GM21825 (cell line): ENCODE measurements around the gene VAMP4.
A peak's percentile ranks its signal among the peaks of the same experiment; 100 is the strongest.
"Not testable (repeated sequence)": the region's sequence is repeated elsewhere in the genome, so short reads cannot be mapped to it uniquely, and the experiment has no call there.

Experiments used
- ATAC-seq: cut with Tn5 transposase; IDR thresholded peaks from one replicate; pipeline ENCODE4 v1.9.1; 2021; ENCODE audit warnings: mild to moderate bottlenecking, moderate library complexity; ENCODE audit not compliant: unreplicated experiment

Gene VAMP4

DNA sequence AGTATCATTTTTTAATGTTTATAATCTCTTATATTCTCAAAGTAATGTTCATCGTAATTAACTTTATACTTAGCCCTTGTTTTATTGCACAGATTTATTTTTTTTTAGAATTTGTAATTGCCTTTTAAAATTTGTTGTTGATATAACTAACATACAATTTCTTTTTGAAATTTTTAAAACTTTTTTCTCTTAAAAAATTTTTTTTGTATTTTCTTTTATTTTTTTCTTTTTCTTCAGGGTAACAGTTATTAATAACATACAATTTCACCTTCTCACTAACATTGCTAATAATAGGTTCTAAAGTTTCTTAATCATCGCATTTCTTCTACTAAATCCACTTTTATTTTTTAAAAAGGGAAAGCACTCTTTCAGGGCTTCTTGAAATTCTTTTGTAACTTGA, 11.3 kb upstream of the VAMP4 start:
- ATAC-seq = no peak

- no peak for ATAC-seq
Measured at GRCh38 chr1:171751221-171751620, 9.4 kb upstream of the VAMP4 start.

DNA sequence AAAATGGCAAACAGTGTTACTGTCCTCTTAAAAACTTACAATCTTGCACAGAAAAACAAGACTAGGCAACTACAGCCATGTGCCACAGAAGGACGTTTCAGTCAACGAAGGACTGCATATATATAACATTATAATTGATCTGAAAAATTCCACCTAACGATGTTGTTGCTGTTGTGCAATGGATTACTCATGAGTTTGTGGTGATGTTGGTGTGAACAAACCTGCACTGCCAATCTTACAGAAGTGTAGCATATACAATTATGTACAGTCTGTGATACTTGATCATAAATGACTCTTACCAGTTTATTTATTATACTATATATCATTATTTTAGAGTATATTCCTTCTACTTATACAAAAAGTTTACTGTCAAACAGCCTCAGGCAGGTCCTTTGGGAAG, 6.8 kb upstream of the VAMP4 start:
- ATAC-seq = no peak

DNA sequence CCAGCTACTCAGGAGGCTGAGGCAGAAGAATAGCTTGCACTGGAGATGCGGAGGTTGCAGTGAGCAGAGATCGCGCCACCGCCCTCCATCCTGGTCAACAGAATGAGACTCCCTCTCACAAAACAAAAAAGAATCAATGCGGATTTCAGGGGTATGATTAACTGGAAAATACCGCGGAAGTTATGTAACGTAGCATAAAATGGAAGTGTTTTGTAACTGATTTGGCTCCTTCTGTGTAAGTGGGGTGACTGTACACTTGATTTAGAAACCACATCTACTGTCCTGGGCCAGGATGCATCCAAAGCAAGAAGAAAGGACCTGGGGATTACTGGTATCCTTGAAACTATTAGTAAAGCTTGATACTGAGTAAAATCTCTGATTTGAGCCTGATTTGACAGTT, 3.1 kb upstream of the VAMP4 start:
- ATAC-seq = no peak

DNA sequence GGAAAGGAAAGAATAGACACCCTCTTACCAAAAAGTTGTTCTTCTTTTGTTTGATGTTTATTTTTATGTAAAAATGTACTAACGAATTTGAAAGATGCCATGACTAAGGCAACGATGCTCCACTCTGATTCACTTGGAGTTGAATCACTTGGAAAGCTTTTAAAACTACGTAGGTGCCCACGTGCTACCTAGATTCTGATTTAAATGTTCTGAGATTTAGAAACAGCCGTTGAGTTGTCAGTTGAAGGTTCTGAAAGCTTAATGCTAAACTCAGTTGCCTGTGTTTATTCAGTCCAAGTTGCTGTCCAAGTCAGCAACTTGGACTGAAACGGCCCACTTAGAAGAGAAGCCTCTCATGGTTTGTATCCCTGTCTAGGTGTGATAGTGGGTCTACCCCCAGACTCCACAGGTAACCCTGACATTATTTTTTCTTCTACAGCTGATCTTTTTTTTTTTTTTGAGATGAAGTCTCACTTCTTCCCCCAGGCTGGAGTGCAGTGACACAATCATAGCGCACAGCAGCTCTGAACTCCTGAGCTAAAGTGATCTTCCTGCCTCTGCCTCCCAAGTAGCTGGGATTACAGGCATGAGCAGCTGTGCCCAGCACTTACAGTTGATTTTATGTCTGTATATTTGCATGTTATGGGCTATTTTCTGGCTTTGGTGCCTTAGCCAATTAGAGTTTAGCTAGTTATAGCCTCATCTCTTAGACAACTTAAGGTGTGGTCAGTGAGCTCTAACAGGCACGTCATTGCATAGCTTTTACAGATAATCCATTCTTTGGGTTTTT, 1.4 kb upstream of the VAMP4 start:
- ATAC-seq = no peak

GRCh38 chr1:171742577-171742922, 685 bp upstream of the VAMP4 start:
- ATAC-seq = no peak

GRCh38 chr1:171740987-171741871, 636 bp downstream of the VAMP4 start:
- peak; percentile 29 for ATAC-seq

GRCh38 chr1:171740356-171740863, 1.5 kb downstream of the VAMP4 start:
- ATAC-seq = no peak

DNA sequence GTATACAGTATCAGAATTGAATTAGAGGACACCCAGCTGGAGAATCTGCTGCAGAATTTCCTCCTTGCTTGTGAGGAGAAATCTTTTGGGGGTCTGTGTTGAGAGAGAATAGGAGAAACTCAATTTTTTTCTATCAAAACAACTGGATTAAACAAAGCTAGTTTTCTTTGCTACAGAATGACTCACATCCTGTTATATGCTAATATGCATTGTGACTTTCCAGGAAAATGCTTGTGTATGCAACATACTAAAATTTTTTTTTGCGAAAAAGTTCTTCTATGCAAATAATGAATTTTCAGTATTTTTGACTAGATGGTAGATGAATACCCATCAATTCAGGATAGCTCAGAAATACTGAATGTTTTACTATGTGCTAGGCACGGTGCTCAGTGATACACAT, 2.2 kb downstream of the VAMP4 start:
- ATAC-seq = no peak

GRCh38 chr1:171738911-171739310, 3.0 kb downstream of the VAMP4 start:
- ATAC-seq = no peak

DNA sequence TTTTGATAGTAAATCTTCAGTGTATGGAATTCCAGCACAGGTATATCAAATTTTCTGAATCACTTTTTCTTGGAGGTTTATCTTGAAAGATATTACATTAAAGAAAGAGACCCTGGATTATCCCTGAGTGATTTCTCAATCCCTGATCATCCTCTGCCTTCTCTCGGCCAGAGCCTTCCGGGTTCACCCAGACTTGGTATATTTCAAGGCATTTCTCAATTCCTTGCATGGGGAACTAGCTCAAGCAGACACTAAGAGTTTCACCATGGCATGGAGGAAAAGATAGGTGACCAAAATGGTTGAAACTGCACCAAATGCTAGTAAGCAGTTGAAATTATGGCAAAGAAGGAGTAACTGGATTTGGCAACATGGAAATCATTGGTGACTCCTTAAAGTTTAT, 5.7 kb downstream of the VAMP4 start:
- ATAC-seq = no peak

GRCh38 chr1:171730052-171730451, 11.8 kb downstream of the VAMP4 start:
- ATAC-seq = no peak

DNA sequence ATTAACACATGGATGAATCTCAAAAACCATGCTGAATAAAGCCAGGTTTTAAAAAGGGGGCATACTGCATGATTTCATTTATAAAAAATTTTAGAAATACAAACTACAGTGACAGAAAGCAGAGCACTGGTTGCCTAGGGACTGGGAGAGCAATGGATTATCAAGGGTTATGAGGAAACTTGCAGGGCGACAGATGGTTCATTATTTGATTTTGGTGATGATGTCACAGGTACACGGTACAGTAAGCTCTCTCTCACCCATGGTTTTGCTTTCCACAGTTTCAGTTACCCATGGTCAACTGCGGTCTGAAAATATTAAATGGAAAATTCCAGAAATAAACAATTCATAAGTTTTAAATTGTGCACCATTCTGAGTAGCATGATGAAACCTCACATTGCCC, 14.1 kb downstream of the VAMP4 start:
- ATAC-seq = no peak

GRCh38 chr1:171723180-171723579, 18.7 kb downstream of the VAMP4 start:
- ATAC-seq = not testable (repeated sequence)

GRCh38 chr1:171718848-171719247, 23.0 kb downstream of the VAMP4 start:
- no peak for ATAC-seq

- no peak for ATAC-seq
Measured at GRCh38 chr1:171718216-171718615, 23.6 kb downstream of the VAMP4 start.

DNA sequence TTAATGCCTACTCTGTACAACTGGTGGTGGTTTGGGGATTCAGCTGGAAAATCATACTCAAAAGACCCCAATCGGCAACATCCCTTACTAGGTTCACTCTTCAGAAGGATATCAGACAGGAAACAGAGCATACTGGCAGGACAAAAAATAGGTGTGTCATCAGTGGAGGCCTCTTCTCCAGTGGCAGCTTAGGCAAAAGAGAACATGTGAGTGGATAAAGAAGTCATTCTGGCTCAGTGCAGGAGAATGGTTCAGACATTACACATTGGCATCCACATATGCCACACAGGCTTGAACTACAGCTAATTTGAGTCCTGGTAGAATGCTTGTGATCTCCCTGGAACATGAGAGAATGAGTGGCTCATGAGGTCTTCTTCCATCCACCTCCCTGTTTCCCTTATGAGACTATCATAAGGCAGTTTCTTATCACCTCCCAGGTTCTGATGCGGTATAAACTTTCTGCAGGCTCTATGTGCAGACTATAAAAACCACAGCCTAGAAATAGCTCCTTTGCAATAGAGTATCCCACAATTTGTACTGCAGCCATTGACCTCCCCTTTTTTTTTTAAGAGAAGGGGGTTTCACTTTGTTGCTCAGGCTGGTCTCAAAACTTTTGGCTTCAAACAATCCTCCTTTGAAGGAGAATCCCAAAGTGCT, 24.7 kb downstream of the VAMP4 start:
- no peak for ATAC-seq

GRCh38 chr1:171716616-171717015, 25.2 kb downstream of the VAMP4 start:
- no peak for ATAC-seq

DNA sequence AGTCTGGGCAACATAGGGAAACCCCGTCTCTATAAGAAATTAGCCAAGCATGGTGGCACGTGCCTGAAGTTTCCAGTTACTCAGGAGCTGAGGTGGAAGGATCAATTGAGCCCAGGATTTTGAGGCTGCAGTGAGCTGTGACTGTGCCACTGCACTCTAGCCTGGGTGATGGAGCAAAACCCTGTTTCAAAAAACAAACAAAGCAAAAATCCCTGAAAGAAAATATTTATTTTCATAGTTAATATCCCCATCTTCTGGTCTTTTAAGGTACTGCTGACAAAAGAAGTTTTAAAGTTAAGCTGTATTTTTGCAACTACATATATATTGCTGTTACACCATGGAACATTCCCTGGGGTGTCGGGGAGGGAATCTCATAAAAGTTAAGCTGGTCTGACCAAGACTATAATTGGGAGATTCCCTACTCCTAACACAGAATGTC, 26.0 kb downstream of the VAMP4 start:
- no peak for ATAC-seq

DNA sequence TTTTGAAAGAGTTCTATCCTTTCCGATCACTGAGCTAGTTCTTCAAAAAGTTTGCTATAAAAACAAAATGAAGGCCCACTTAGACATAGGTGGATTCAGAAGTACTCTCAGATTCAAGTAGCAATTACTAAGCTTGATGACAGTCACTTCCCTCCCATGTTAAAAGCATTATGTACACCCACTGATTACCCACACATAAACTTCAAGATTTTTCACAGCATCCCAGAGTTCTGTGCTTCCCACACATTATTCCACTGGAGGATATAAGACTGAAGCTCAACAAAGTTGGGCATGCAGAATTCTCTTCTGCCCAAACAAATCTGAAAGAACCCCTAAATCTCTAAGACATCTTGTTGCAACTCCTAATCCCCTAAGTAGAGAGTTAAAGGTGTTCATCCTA, 29.5 kb downstream of the VAMP4 start:
- ATAC-seq = no peak

GRCh38 chr1:171711643-171712042, 30.2 kb downstream of the VAMP4 start:
- ATAC-seq = no peak
